ENCODE results near the gene AP1AR.

DNA sequence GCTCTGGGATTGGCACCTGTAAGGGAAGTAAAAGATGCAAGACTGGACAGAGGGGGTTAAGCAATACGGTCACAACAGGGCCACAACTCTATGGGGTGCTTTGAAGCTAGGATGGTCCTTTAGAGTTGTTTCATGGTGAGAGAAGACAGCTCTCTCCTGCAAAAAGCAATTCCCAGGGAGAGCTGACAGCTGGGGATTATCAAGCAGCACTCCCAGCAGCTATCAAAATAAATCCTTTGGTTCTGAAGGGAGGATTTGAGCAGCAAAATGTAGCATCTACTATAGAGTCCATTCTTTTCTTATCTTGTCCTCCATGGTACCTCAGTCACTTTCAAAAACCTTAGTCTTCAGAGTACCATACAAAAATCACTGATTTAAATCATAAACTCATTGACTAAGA, 35.1 kb upstream of the AP1AR start:
- TF ChIP-seq, protein P1, sequence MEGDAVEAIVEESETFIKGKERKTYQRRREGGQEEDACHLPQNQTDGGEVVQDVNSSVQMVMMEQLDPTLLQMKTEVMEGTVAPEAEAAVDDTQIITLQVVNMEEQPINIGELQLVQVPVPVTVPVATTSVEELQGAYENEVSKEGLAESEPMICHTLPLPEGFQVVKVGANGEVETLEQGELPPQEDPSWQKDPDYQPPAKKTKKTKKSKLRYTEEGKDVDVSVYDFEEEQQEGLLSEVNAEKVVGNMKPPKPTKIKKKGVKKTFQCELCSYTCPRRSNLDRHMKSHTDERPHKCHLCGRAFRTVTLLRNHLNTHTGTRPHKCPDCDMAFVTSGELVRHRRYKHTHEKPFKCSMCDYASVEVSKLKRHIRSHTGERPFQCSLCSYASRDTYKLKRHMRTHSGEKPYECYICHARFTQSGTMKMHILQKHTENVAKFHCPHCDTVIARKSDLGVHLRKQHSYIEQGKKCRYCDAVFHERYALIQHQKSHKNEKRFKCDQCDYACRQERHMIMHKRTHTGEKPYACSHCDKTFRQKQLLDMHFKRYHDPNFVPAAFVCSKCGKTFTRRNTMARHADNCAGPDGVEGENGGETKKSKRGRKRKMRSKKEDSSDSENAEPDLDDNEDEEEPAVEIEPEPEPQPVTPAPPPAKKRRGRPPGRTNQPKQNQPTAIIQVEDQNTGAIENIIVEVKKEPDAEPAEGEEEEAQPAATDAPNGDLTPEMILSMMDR (IDR thresholded peaks at IDR 0.05; ENCODE audit: low read depth, low read length), result no peak
- TF ChIP-seq POLR2A (IDR thresholded peaks at IDR 0.05; ENCODE audit: extremely low read depth, insufficient read length), result no peak
